LHCN-M2 (cell line): Measurements from ENCODE around the gene GFAP. TPM values are rescaled to one million over a fixed set of nuclear protein-coding genes. Genes with fewer than 3 reads are reported as not detected.
A peak's percentile ranks its signal among the peaks of the same experiment; 100 is the strongest.

Source experiments
- DNase-seq: peaks from one replicate; pipeline ENCODE4 v3.0.0-alpha.2; 2012; ENCODE audit warnings: low read depth
- total RNA-seq: library from RNA; depleted of rRNA; stranded (reverse); fragments of >200 nt; gene quantifications from 2 replicates; pipeline ENCODE4 v1.2.3, GENCODE V29; 2014

Gene GFAP
- total RNA-seq, 1 experiment from 2014 or later: 0.29 TPM

DNA sequence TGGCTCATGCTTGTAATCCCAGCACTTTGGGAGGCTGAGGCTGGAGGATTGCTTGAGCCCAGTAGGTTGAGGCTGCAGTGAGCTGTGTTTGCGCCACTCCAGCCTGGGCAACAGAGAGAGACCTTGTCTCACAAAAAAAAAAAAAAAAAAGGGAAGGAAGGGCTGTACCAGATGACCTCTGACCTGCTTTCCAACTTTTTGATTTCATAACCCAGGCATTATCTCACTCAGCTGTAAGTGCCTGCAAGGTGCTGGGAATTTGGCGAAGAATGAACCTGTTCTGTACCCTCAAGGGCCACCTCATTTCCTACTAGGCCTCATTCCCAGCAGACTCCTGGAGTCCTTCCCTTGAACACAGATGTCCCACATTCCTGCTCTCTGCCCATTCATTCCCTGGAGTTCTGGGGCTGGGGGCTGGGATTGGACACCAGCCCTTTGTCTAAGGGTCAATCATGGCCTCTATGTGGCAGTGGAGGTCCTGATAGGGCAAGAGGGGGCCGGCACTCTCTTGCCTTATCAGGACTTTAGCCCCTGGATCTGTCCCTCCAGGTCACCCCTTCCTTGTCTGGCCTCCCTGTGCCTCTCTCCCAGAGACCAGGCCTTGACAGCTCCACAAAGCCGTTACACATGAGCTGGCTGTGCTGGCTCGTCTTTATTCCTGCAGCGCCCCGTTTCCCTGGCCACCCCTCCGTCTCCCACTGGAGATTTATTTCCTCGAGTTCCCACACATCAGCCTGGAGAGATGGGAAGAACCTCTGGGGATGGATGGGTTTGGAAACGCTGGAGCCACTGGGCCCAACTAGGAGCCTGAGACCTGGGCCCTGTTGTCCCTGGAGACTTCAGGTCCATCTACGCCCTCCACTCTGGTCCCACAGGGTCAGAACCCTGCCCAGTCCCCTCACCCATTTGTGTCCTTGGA, 821 bp upstream of the GFAP start:
- DNase-seq: no peak

DNA sequence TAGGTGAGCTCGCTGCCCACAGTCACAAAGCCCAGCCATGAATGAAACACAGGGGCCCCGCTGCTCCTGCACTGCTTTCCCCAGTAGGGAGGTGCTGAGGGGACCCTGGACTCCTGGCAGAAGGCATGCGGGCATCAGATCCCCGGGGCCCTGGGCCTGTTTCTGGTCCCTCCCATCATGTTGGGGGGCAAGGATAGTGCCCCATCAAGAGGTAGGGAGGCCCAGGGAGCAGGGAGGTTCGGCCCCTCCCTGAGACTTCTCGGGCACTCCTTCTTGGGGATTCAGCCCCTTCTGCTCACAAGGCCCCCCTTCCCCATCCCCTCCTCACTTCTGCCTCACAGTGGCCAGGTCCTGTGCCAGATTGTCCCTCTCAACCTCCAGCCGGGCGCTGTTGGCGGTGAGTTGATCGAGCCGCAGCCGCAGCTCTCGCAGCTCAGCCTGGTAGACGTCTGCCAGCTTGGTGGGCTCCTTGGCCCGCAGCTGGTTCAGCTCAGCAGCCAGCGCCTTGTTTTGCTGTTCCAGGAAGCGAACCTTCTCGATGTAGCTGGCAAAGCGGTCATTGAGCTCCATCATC, 515 bp downstream of the GFAP start:
- DNase-seq: no peak

DNA sequence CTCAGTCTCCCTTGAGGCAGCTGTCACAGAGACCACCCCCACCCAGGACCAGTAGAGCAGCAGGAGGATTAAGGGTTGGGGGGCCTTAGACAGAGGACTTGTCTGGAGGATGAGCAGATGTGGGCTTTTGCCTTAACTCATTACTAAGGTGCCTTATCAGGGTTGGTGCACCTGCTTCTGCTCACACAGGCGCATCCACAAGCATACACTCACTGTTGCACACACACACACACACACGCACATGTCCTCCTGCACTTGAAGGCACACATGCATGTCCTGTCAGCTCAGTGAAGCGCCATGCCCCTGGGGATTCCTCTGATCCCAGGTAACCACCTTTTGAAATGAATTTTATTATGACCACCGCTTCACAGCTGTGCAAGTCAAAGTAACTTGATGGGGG, 1.2 kb downstream of the GFAP start:
- DNase-seq: no peak

DNA sequence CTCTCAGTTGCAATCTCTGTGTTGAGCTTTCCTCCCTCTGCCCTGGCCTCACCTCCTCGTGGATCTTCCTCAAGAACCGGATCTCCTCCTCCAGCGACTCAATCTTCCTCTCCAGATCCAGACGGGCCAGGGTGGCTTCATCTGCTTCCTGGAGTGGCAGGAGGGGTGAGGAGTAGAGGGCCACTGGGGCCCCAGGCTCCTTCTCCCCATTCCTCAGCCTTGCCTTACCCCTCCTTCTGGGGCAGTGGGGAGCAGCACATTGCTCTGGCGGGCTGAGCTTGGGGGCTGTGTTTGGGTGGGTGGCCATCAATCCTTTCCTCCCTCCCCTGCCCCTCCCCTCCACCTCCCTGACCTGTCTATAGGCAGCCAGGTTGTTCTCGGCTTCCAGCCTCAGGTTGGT, 1.6 kb downstream of the GFAP start:
- DNase-seq: no peak

DNA sequence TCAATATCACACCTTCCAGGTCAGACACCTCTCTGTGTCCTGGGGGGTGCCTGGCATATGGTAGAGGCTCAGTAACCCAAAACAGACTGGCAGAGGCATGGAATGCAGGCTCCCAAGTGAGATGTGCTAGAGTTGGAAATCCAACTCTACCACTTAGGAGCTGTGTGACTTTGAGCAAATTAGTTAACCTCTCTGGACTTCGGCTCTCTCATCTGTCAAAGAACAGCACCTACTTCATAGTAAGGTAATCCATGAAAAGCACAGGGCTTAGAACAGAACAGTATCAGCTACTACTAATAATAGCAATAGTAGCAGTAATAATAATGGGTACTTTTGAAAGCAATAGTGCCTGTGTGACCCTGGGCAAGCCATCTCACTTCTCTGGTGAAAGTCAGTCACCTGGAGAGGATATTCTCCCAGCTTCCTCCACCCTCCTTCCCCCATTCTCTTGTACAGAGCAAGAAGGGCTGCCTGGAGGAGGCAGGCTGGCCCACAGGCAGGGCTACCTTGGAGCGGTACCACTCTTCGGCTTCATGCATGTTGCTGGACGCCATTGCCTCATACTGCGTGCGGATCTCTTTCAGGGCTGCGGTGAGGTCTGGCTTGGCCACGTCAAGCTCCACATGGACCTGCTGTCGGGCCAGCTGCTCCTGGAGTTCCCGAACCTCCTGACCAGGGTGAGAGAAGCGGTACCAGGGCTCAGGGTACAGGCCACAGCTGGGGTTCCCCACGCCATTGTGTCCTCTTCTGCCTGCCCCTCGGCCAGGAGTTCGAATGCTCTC, 2.3 kb downstream of the GFAP start:
- DNase-seq: no peak

DNA sequence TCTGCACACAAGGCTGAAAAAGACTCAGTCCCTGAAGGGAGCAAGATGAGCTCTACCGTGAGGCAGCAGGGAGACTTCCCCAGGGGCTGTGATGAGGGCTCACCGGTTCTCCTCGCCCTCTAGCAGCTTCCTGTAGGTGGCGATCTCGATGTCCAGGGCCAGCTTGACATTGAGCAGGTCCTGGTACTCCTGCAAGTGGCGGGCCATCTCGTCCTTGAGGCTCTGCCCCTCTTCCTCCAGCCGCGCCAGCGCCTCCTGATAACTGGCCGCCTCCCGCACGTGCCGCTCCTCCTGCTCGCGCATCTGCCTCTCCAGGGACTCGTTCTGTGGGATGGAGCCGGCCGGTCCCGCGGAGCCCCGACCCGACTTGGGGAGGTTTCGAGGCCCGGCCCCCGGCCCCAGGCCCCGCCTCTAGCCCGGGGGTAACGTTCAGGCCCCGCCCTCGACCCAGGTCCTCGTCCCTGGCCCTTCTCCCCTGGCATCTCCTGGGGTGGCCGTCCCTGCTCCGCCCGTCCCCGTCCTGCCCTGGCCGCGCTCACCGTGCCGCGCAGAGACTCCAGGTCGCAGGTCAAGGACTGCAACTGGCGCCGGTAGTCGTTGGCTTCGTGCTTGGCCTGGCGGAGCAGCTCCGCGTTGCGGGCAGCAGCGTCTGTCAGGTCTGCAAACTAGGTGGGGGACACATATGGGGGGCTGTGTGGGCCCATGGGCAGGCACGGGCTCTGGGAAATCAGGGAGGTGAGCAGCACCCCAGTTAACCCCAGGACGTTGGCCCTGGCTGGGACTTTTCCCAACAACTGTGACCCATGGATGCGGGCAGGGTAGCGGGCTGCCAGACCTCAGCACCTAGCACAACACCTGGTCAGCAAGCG, 3.9 kb downstream of the GFAP start:
- no peak for DNase-seq

DNA sequence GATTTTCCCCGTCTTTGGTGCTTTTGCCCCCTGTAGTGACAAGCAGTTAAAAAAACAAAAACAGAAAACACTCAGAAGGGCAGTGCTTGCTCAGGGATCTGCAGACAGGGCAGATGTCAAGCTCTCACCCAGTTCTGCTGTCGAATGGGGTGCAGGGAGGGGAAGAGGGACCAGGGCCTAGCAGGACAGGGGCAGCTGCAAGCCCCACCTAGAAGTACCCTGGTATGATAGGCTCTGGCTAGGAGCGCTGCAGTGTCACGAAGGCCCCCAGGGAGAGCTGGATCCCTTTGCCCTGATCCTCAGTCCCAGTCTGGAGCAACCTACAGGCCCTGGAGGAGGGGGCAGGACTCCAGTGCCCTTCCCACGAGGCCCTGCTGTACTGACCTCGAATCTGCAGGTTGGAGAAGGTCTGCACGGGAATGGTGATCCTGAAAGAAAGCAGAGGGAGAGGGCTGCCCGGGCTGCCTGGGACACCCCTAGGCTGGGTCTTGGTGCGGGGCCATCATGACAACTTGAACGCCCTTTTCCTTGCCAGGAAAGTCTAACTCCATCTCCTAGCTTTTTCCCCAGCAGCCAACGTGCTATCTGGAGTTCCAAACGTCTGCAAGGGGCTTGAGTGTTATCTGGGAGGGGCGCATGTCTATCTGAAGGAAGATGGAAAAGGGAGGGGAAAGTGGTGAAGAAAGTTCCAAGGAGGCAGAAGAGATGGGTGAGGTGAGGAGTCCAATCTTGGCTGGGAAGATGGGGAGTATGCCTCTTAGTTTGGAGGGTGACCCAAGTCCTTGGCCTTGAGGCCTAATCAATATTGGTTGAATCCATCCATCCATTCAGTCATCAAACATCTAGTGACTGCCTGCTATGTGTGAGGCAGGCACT, 4.8 kb downstream of the GFAP start:
- DNase-seq: no peak

DNA sequence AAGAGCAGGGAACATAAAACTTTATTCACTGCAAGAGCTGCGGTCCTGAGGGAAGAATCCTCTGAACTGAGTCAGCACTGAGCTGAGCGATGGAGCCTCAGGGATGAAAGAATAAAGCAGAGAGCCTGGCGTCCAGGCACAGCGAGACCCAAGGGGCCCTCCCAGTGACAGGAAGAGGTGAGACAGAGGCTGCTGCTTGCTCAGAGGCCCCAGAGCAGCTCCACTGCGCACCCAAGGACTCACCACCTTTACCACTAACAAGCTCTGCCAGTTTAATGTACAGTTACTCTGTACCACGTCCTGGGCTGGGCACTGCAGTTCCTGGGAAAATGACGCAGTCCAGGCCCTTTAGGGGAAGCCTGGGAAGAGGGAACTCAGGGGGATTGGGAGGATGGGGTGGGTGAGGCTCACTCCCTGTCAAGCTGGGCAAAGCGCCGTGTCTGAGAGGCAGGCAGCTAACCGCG, 5.6 kb downstream of the GFAP start:
- DNase-seq: peak; percentile 71

DNA sequence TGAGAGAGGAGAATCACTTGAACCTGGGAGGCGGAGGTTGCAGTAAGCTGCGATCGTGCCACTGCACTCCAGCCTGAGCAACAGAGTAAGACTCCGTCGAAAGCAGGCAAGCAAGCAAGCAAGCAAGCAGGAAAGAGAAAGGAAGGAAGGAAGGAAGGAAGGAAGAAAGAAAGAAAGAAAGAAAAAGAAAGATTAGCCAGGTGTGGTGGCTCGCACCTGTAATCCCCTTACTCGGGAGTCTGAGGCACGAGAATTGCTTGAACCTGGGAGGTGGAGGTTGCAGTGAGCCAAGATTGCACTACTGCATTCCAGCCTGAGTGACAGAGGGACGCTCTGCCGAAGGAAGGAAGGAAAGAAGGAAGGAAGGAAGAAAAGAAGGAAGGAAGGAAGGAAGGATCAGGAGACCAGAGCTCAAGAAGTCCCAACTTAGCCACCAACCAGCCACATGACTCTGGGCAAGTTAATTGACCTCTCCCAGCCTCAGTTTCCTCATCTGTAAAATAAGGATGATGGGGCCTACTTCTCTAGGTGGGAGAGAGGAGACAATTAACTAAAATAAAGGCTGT, 6.5 kb downstream of the GFAP start:
- DNase-seq: no peak

DNA sequence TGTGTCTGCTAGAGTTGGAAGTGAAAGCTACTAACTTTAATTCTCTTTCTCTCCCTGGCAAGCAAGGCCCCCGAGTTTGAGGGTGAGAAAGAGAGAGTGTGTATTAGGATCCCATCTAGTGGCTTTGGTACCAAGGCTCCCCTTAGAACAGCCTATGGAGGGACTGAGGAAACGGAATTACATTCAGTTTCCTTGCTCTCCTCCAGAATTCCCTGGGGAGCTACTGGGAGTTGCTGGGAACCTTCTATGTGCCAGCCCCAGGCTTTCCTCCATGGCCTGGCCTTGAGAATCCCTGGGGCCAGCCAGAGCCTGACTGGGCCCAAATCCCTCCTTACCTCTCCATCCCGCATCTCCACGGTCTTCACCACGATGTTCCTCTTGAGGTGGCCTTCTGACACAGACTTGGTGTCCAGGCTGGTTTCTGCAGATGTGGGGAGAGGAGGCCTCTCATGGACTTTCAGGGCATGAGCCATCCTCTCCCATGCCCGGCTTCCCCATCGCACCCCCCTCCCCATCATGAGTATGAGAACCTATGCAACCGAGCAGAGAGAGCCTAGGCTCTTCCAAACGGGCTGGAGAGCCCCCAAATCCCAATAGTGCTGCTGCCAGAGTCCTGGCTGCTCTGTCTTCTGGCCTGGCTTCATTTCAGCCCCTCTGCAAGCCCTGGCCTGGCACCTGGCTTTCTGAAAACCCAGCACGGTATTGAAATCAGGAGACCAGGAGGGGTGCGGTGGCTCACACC, 7.4 kb downstream of the GFAP start:
- no peak for DNase-seq

DNA sequence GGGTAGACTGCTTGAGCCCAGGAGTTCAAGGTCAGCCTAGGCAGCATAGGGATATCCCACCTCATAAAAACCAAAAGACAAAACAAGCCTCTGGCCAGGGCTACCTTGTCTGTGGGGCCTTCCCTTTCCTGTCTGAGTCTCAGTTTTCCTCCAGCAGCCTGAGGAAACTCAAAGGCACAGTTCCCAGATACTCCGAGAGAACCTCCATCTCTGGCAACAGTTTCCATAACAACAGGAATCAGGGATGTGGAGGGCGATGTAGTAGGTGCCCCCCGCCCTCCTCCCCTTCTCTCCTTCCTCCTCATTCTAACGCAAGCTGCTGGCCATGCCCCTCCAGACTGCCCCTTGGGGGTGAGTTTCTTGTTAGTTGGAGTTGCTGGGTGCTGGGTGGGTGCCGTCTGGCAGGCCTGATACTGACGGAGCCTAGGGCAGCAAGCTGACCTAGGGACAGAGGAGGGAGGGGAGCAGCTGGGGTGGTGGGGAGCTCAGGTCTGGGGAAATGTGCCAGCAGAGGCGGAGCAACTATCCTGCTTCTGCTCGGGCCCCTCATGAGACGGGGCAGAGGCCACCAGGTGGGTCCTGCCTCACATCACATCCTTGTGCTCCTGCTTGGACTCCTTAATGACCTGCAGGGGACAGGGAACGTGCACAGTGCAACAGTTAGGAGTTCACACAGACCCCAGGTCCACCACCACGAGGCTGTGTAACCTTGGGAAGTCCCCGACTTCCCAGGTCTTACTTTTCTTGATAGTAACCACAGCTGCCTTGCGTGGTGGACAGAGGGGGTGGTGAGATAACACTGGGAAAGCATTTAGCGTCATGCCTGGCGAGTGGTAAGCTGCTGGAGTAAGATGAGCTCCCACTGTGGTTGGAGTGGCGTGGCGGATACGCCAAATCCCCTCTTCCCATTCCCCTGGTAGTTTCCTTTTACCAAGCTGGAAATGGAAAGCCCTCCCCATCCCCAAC, 8.3 kb downstream of the GFAP start:
- no peak for DNase-seq

DNA sequence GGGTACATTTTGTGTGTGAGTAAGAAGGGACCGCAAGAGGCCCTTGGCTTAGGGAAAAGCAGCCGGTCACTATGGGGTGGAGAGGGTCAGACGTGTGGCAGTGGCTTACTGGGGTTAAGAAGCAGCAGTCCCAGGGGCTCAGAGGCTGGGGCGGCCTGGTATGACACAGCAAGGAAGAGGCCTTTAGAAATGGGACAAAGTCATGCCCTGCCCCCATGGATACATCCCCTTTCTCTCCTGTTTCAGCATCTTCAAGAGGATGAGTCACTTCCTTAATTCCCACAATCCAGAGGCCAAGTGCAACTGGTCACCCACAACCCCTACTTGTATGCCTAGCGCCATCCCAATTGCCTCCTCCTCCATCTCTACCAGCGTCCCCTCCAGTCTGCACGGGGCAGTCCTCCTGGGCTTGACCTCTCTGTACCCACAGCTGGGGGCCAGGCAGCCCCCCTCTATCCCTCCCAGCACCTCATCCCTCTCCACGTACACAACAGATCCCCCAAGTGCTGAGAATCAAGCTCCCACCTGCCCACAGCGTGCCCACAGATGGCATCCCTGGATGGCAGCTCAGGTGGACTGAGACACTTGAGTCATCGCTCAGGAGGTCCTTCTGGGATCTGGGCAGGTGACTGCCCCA, 9.2 kb downstream of the GFAP start:
- peak; percentile 94 for DNase-seq

DNA sequence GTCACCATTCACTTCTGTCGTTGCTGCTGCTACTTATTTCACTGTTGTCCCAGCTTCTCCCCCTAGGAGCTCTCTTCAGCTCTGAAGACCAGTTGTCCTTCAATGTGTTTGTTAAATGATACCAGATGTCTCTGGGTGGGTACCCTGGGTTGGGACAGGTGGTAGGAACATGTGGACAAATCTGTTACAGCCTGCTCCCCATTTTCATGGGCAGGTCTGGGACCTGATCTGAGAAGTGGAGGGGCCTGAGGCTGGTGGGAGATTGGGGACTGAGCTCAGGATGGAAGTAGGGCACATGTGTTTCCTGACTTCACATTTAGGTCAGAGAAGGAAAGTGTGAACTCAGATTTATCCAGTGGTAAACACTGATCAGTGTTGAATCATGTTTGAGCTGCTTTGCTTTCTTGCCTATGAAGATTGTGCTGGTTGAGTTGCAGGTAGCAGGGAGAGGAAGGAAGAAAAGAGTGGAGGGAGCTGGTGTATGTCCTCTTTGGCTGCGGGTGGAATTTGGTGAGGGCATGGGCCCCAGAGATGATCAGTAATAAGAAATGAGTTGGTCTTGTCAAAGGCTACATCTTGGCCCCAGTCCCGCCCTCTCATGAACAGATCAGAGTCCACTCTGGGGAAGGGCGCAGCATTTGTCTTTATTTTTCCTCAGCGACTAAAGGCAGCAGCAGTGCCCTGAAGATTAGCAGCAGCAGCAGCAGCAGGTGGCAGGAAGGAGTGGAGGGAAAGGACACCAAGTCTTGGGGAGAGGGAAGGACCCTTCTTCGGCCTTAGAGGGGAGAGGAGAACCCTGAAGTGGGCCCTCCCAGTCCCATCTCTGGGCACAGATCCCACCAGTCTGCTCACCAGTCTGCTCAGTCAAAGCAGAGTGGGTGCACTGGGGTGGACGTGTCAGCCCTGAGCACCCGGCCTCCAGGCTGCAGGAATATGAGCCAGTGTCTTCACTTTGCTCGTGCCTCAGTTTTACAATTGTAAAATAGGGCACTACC, 10.0 kb downstream of the GFAP start:
- DNase-seq: no peak

DNA sequence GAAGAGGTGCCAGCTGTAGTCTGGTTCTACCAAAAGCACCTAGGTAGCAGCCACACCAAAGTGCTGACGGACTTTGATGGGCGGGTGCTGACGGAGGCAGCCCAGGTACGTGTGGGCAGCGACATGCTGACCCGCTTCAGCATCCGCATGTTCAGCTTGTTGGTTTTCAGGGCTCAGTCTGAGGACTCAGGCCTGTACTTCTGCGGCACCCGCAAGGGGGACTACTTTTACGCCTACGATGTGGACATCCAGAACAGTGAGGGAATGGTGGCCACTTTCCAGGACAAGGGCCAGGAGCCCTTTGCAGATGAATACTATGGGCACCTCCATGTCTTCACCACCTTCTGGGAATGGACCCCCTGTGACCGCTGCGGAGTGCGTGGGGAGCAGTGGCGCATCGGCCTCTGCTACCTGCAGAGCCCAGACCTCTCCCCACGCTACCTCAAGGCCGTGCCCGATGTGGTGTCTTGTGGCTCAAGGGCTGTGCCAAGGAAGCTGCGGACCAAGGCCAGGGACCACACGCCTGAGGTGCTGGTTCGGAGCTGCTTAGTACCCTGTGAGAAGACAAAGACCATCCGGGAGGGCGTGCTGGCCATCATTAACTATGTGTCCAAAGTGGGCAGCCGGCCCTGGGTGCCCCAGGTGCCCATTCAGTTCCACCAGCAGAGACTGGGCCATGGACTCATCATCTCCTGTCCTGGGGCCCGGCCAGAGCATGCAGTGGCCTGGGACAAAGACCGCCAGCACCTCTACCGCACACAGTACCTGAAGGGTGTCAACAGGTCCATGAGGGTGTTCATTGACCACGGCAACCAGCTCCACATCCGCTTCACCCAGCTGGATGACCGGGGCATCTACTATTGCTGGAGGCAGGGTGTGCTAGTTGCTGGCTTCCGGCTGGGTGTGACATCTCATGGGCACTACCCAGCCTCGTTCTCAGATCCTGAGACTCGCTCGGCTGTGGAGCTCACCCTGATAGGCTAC, 11.0 kb downstream of the GFAP start:
- no peak for DNase-seq
